ENCODE data around the gene SKIC8. TPM values are rescaled to one million over a fixed set of nuclear protein-coding genes. Genes with fewer than 3 reads are reported as not detected.

SKIC8 gene
- total RNA-seq, 1 experiment from 2014 or later = 188 TPM

GRCh38 chr15:78311292-78311691 is 11.9 kb upstream of the SKIC8 start:
- Histone ChIP-seq H3K9me3 (no peaks in the 10 kb centered on the region), H3K36me3 (no peaks in the 10 kb centered on the region), H3K27me3 (no peaks in the 10 kb centered on the region; the same call in 1 of the 2 replicates), H3K4me3 (no peak overlapping the region)
- DNase-seq = no peak

GRCh38 chr15:78308422-78309032 is 9.1 kb upstream of the SKIC8 start:
- DNase-seq = peak; percentile 60
- Histone ChIP-seq H3K36me3 (no peaks in the 10 kb centered on the region), H3K4me3 (no peak overlapping the region), H3K9me3 (no peaks in the 10 kb centered on the region), H3K27me3 (no peaks in the 10 kb centered on the region; the same call in 1 of the 2 replicates)

- no peaks in the 10 kb centered on the region for H3K9me3 ChIP-seq
- DNase-seq = no peak
- no peaks in the 10 kb centered on the region; the same call in 1 of the 2 replicates for H3K27me3 ChIP-seq
- H3K36me3 ChIP-seq = no peaks in the 10 kb centered on the region
- H3K4me3 ChIP-seq = no peak overlapping the region
Measured at GRCh38 chr15:78307976-78308375, 8.6 kb upstream of the SKIC8 start.

- H3K36me3 ChIP-seq = no peaks in the 10 kb centered on the region
- no peaks in the 10 kb centered on the region for H3K9me3 ChIP-seq
- DNase-seq = peak; percentile 39
- no peaks in the 10 kb centered on the region; the same call in 1 of the 2 replicates for H3K27me3 ChIP-seq
- no peak overlapping the region for H3K4me3 ChIP-seq
Measured at GRCh38 chr15:78306176-78306774, 6.9 kb upstream of the SKIC8 start.

- no peaks in the 10 kb centered on the region for H3K36me3 ChIP-seq
- H3K4me3 ChIP-seq = no peak overlapping the region
- DNase-seq = no peak
- H3K9me3 ChIP-seq = no peaks in the 10 kb centered on the region
- H3K27me3 ChIP-seq = no peaks in the 10 kb centered on the region; the same call in 1 of the 2 replicates
Measured at GRCh38 chr15:78304216-78305066, 5.0 kb upstream of the SKIC8 start.

- no peak overlapping the region for H3K4me3 ChIP-seq
- H3K27me3 ChIP-seq = no peaks in the 10 kb centered on the region
- no peaks in the 10 kb centered on the region for H3K9me3 ChIP-seq
- H3K36me3 ChIP-seq = no peaks in the 10 kb centered on the region
- DNase-seq = peak; percentile 61
Measured at GRCh38 chr15:78302579-78303312, 3.3 kb upstream of the SKIC8 start.

GRCh38 chr15:78301828-78302227 is 2.4 kb upstream of the SKIC8 start:
- Histone ChIP-seq H3K36me3 (no peaks in the 10 kb centered on the region), H3K27me3 (no peaks in the 10 kb centered on the region), H3K4me3 (no peak overlapping the region), H3K9me3 (no peaks in the 10 kb centered on the region)
- DNase-seq = no peak

GRCh38 chr15:78301326-78301725 is 1.9 kb upstream of the SKIC8 start:
- Histone ChIP-seq H3K4me3 (no peak overlapping the region), H3K36me3 (no peaks in the 10 kb centered on the region), H3K27me3 (no peaks in the 10 kb centered on the region), H3K9me3 (no peaks in the 10 kb centered on the region)
- no peak for DNase-seq

- Histone ChIP-seq H3K36me3 (peaks cover 57% of the 10 kb centered on the region), H3K9me3 (no peaks in the 10 kb centered on the region), H3K4me3 (no peak overlapping the region), H3K27me3 (no peaks in the 10 kb centered on the region)
- DNase-seq = no peak
Measured at GRCh38 chr15:78292219-78292618, 7.2 kb downstream of the SKIC8 start.

- no peak overlapping the region for H3K4me3 ChIP-seq
- H3K36me3 ChIP-seq = peaks cover 62% of the 10 kb centered on the region
- no peaks in the 10 kb centered on the region for H3K9me3 ChIP-seq
- H3K27me3 ChIP-seq = no peaks in the 10 kb centered on the region
- DNase-seq = no peak
Measured at GRCh38 chr15:78291698-78292097, 7.7 kb downstream of the SKIC8 start.

- H3K36me3 ChIP-seq = peaks cover 62% of the 10 kb centered on the region
- H3K27me3 ChIP-seq = no peaks in the 10 kb centered on the region
- no peaks in the 10 kb centered on the region for H3K9me3 ChIP-seq
- no peak for DNase-seq
- no peak overlapping the region for H3K4me3 ChIP-seq
Measured at GRCh38 chr15:78291052-78291451, 8.4 kb downstream of the SKIC8 start.

GRCh38 chr15:78290222-78290621 is 9.2 kb downstream of the SKIC8 start:
- Histone ChIP-seq H3K36me3 (peaks cover 67% of the 10 kb centered on the region), H3K4me3 (no peak overlapping the region), H3K9me3 (no peaks in the 10 kb centered on the region), H3K27me3 (no peaks in the 10 kb centered on the region)
- no peak for DNase-seq

GRCh38 chr15:78284758-78285157 is 14.7 kb downstream of the SKIC8 start:
- Histone ChIP-seq H3K36me3 (peaks cover 59% of the 10 kb centered on the region), H3K27me3 (no peaks in the 10 kb centered on the region)
- no peak for DNase-seq

GRCh38 chr15:78282324-78282723 is 17.1 kb downstream of the SKIC8 start:
- H3K27me3 ChIP-seq = no peaks in the 10 kb centered on the region
- H3K4me3 ChIP-seq = no peak overlapping the region
- H3K36me3 ChIP-seq = peaks cover 47% of the 10 kb centered on the region

More at GRCh38 chr15:78284758-78285157, 14.7 kb downstream of the SKIC8 start:
- H3K4me3 ChIP-seq = no peak overlapping the region
- no peaks in the 10 kb centered on the region for H3K9me3 ChIP-seq

GRCh38 chr15:78280319-78281072 is 18.9 kb downstream of the SKIC8 start:
- Histone ChIP-seq H3K36me3 (peaks cover 39% of the 10 kb centered on the region), H3K9me3 (no peaks in the 10 kb centered on the region), H3K4me3 (no peak overlapping the region), H3K27me3 (no peaks in the 10 kb centered on the region)
- peak; percentile 50 for DNase-seq

More at GRCh38 chr15:78282324-78282723, 17.1 kb downstream of the SKIC8 start:
- no peaks in the 10 kb centered on the region for H3K9me3 ChIP-seq
- DNase-seq = no peak

Data from MG63 (cell line).